ENCODE data around the gene CHMP1B. TPM values are rescaled to one million over a fixed set of nuclear protein-coding genes. Genes with fewer than 3 reads are reported as not detected.

CHMP1B gene
- total RNA-seq, 1 donor from 2014 or later, result 24.4 TPM

DNA sequence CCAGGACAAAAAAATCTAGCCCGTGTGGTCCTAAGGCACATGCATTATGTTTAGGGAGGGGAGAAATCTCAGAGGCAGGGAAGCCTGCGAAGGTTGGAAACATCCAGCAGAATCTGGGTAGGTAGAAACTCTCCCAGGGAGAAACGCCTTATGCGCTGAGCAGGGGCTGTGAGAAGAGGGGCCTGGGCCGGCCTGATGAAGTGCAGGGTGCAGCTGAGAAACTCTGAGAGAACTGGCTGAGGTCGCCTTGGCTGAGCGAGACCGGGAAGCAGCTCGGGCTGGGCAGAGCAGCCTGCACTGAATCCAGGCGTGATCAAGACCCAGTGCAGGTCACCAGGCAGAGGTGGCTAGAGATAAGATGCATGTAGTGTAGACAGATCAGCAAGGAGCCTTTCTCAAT is 15.1 kb downstream of the CHMP1B start:
- H3K4me1 Mint-ChIP-seq, result peaks cover under 1% of the 10 kb centered on the region
- H3K4me3 Mint-ChIP-seq, result no peak overlapping the region
- intact Hi-C loops (cut with micrococcal nuclease), result no loop called here
- peaks cover 4% of the 10 kb centered on the region for H3K27me3 Mint-ChIP-seq
- no peaks in the 10 kb centered on the region for H3K36me3 Mint-ChIP-seq (ENCODE audit: low read depth)
- H3K27ac Mint-ChIP-seq, result no peak overlapping the region
- DNase-seq, result no peak
- no peaks in the 10 kb centered on the region for H3K9me3 Mint-ChIP-seq

DNA sequence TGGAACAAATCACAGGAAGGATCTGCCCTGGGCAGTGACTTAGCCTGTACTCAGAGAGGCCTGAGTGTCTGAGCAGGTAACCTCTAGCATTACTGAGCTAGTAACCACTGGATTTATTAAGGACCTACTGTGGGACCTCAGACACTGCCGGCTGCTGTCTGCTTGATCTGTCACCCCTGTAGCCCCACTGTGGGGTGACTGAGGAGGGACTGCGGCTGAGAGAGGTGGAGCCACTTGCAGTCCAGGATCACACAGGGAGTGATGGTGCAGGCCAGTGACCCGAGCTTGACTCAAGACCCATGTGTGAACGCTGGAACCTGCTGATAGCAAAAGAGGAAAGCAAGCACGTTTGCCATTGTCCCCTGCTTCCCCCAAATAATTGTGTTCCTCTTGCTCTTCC is 15.6 kb downstream of the CHMP1B start:
- Mint-ChIP-seq H3K36me3 (ENCODE audit: low read depth) (no peaks in the 10 kb centered on the region), H3K4me1 (peaks cover 2% of the 10 kb centered on the region), H3K27ac (no peak overlapping the region), H3K9me3 (no peaks in the 10 kb centered on the region), H3K4me3 (no peak overlapping the region), H3K27me3 (peaks cover 5% of the 10 kb centered on the region)
- DNase-seq, result no peak
- intact Hi-C loops (cut with micrococcal nuclease), result no loop called here

DNA sequence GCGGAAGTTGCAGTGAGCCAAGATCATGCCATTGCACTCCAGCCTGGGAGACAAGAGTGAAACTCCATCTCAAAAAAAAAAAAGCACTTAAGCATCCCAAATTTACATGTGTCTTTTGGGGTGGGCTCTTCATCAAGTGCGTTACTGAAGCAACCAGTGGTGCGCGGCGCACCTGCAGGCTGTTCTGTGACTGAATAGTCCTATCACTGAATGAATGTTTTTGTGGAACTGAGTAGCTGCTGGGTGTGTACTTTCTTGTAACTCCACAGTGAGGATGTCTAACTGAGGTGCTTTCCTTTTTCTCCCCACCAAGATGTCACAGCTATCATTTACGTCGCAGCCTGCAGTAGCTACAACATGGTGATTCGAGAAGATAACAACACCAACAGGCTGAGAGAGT is 17.0 kb downstream of the CHMP1B start:
- H3K27me3 Mint-ChIP-seq, result peaks cover 5% of the 10 kb centered on the region

DNA sequence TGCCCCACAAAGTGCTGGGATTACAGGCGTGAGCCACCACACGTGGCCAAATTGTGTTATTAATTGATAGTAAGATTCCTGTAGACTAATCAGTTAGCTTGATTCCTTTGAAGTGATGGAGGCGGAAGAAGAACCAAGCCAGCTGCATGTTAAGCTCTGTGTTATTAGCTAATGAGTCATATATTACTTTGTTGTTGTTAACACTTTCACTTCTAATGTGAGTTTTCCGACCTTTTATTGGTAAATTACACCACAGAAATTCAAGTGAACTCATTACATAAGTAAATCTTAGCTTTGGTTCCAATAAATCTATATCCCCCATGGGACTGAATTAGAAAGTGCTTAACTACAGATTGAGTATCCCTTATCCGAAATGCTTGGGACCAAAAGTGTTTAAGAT is 20.3 kb downstream of the CHMP1B start:
- no peaks in the 10 kb centered on the region for H3K9me3 Mint-ChIP-seq
- no peaks in the 10 kb centered on the region for H3K36me3 Mint-ChIP-seq (ENCODE audit: low read depth)
- intact Hi-C loops (cut with micrococcal nuclease), result no loop called here
- no peak for DNase-seq
- H3K27me3 Mint-ChIP-seq, result peaks cover 2% of the 10 kb centered on the region
- H3K4me3 Mint-ChIP-seq, result no peak overlapping the region
- H3K27ac Mint-ChIP-seq, result no peak overlapping the region
- H3K4me1 Mint-ChIP-seq, result peaks cover 2% of the 10 kb centered on the region

More for the DNA sequence above, 17.0 kb downstream of the CHMP1B start:
- Mint-ChIP-seq H3K9me3 (no peaks in the 10 kb centered on the region), H3K4me3 (no peak overlapping the region), H3K27ac (no peak overlapping the region), H3K4me1 (peaks cover 2% of the 10 kb centered on the region), H3K36me3 (ENCODE audit: low read depth) (no peaks in the 10 kb centered on the region)
- no peak for DNase-seq
- intact Hi-C loops (cut with micrococcal nuclease), result no loop called here

DNA sequence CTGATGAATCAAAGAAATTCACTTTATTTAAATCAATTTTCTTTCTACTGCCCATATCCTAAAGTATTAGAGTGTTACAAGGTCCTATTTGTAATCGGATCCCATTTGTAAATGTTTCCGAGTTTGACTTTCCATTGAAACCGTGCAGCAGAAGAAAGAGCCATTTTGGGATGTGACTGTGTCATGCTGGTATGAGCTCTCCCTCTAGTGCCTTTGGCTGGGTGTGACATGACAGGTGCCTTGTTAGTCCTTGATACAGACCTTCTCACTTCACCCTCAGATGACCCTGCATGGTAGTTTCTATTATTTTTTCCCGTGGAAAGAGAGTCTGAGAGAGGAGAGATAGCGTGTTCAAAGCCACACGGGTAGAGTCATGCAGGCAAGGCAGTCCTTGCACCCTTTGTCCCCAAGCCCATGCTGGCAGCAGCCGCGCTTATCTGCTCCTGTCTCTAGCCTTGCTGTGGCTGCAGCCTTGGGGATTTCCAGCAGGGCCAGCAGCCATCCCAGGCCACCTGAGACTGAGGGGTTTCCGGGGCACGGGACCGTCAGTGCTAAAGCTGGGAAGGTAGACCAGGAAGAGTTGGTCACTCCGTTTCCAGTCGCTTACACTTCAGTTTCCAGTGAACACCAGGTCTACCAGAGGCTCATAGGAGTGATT is 21.4 kb downstream of the CHMP1B start:
- Mint-ChIP-seq H3K27me3 (peaks cover 2% of the 10 kb centered on the region), H3K27ac (no peak overlapping the region), H3K36me3 (ENCODE audit: low read depth) (no peaks in the 10 kb centered on the region), H3K9me3 (no peaks in the 10 kb centered on the region), H3K4me1 (peaks cover 2% of the 10 kb centered on the region), H3K4me3 (no peak overlapping the region)
- DNase-seq, result no peak
- intact Hi-C loops (cut with micrococcal nuclease), result loop anchor here (2.0 kb wide), 1 partner anchor 140 kb away; no protein-coding TSS in a partner anchor

DNA sequence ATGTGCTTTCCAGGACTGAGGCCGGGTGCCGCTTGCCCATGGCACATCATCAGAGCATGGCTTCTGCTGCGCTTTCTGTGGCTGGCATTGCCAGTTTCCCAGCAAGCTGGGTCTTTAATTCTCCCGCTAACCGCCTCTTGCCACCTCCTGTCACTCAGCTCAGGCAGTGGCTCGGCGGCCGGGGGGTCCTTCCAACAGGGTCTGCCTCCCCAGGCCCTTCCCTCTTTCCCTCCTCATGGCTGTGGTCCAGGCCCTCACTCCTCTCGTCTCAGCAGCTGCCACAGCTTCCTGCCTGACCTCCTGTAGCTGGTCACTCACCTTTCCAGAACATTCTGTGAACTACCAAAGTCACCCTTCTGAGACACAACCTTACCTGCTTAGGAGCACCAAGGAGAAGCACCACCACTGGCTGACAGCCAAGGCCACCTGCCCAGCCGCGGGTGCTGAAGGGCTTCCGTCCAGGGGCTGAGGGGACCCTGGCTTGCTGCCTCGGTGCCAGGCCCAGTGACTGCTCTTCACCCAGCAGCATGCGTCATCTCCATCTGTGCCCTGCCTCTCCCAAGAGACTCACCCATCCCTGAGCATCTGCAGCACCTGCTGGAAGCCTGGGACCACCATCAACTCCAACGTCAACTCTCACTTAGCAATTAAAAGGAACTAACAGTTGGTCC is 22.6 kb downstream of the CHMP1B start:
- intact Hi-C loops (cut with micrococcal nuclease), result loop anchor here (2.0 kb wide), 1 partner anchor 141 kb away; no protein-coding TSS in a partner anchor
- no peak overlapping the region for H3K27ac Mint-ChIP-seq
- peaks cover 2% of the 10 kb centered on the region for H3K27me3 Mint-ChIP-seq
- no peaks in the 10 kb centered on the region for H3K36me3 Mint-ChIP-seq (ENCODE audit: low read depth)
- no peak overlapping the region for H3K4me3 Mint-ChIP-seq
- peaks cover 2% of the 10 kb centered on the region for H3K4me1 Mint-ChIP-seq
- DNase-seq, result no peak
- H3K9me3 Mint-ChIP-seq, result no peaks in the 10 kb centered on the region

DNA sequence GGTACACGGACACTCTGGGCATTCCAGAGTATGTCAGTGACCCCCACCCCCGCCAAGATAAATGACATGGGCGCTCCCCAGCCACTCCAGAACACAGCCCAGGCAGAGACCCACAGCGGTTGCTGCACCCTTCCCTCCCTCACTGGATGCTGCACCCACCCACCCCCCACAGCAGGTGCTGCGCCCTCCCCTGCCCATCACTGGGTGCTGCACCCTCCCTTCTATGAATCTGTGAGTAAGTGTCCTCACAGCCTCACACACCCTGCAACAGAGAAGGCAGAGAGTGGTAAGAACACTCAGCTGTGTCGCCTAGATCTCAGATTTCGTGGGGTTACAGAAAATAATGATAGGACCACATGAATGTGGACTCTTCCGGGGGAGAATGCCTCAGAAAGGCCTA is 23.5 kb downstream of the CHMP1B start:
- no peak for DNase-seq
- Mint-ChIP-seq H3K27ac (no peak overlapping the region), H3K27me3 (peaks cover 2% of the 10 kb centered on the region), H3K4me1 (peaks cover 2% of the 10 kb centered on the region), H3K36me3 (ENCODE audit: low read depth) (no peaks in the 10 kb centered on the region), H3K9me3 (no peaks in the 10 kb centered on the region), H3K4me3 (no peak overlapping the region)
- intact Hi-C loops (cut with micrococcal nuclease), result no loop called here

DNA sequence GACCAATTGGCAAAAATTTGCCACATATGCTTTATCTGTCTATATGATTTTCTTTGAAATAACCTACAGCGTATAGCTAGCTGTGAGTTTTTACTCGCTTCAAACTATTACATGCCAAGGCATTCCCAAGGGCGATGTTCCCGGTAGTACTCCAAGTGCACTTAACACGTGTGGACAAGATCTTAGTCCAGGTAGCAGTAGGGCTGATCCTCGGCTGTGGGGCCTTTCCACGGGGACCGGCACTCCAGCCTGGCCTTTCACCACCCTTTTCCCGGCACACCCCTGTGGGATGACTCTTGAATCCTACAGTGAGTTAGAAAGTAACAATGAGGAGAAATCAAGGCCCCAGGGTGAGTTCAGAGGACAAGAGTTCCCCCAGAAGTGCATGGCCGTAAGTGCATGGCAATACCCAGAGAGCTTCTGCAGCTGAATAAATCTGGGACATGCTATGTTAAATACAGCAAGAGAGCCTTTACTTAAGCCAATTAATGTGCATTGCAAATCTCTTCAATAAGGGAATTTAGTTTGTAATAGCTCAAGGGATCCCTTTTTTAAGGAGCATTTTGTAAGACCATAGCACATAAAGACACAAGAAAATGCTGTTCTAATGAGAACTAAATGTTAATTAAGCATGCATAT is 26.4 kb downstream of the CHMP1B start:
- H3K36me3 Mint-ChIP-seq (ENCODE audit: low read depth), result no peaks in the 10 kb centered on the region
- no peaks in the 10 kb centered on the region for H3K27me3 Mint-ChIP-seq
- H3K4me1 Mint-ChIP-seq, result no peaks in the 10 kb centered on the region
- H3K4me3 Mint-ChIP-seq, result no peak overlapping the region
- DNase-seq, result no peak
- H3K9me3 Mint-ChIP-seq, result no peaks in the 10 kb centered on the region
- intact Hi-C loops (cut with micrococcal nuclease), result no loop called here
- H3K27ac Mint-ChIP-seq, result no peak overlapping the region

DNA sequence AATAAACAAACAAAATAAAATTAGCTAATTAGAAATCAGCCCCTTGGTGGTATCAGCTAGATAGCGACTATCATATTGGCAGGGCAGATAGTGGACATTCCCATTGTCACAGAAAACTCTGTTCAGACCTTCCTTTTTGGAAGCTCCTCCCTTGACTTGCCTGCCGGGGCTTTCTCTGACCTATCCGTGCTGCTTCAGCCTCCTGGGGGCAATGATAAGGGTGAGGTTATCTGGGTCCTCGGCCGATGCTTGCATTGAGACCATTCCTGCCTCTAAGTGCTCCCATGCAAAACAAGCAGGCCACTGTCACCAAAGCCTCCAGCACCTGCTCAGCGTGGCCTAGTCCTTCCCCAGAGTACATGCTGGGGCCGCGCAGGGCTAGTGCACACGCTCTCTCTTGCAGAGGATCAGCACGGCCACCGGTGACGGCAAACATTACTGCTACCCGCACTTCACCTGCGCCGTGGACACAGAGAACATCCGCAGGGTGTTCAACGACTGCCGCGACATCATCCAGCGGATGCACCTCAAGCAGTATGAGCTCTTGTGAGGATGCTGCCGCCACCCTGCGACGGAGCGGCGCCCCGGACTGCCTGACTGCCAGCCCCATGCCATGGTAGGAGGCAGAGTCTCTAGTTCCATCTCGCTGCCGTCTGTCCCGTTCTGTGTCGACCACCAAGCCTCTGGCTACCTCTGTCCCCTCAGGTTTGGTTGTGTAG is 29.5 kb downstream of the CHMP1B start:
- no peak for DNase-seq
- Mint-ChIP-seq H3K27me3 (no peaks in the 10 kb centered on the region), H3K27ac (no peak overlapping the region), H3K9me3 (no peaks in the 10 kb centered on the region), H3K4me3 (no peak overlapping the region), H3K4me1 (peaks cover 2% of the 10 kb centered on the region), H3K36me3 (ENCODE audit: low read depth) (peaks cover 12% of the 10 kb centered on the region)
- intact Hi-C loops (cut with micrococcal nuclease), result no loop called here

DNA sequence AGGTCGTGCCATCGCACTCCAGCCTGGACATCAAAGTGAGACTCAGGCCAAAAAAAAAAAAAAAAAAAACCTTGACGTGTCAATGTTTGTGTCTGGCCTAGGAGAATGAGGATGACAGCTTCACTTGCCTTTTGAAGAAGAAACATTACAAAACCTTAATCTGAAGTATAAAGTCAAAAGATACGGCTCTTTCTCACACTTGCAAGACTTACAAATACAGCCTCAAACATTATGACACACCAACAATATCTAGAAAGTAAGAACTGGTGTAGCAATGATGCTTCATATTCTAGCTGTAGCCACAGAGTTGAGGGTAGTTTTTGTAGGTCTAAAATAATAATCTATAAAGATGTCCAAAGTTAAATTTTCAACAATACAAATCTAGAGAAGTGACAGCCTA is 31.4 kb downstream of the CHMP1B start:
- H3K9me3 Mint-ChIP-seq, result no peaks in the 10 kb centered on the region
- no peak for DNase-seq
- intact Hi-C loops (cut with micrococcal nuclease), result no loop called here
- peaks cover 4% of the 10 kb centered on the region for H3K4me1 Mint-ChIP-seq
- peaks cover 17% of the 10 kb centered on the region for H3K36me3 Mint-ChIP-seq (ENCODE audit: low read depth)
- no peaks in the 10 kb centered on the region for H3K27me3 Mint-ChIP-seq
- no peak overlapping the region for H3K27ac Mint-ChIP-seq
- H3K4me3 Mint-ChIP-seq, result no peak overlapping the region

DNA sequence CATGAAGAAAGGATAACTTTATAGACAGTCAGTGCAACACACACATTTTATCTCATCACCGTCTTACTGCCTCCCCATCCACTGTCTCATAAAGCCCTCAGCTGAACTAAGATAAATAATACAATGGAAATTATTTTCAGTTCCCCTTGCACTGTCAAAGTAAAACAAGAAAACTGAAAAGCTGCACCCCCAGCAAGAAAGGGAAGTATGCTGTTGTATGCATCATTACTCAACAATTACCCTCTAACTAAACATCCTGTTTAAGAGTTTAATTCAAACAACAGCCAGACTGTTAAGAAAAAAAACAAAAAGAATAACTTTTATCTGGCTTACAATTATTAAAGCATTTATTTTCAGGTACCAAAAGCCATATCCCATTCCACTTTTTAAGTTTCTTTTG is 31.9 kb downstream of the CHMP1B start:
- H3K4me3 Mint-ChIP-seq, result no peak overlapping the region
- no peak overlapping the region for H3K27ac Mint-ChIP-seq
- DNase-seq, result no peak
- intact Hi-C loops (cut with micrococcal nuclease), result no loop called here
- no peaks in the 10 kb centered on the region for H3K9me3 Mint-ChIP-seq
- H3K4me1 Mint-ChIP-seq, result peaks cover 6% of the 10 kb centered on the region
- H3K27me3 Mint-ChIP-seq, result no peaks in the 10 kb centered on the region
- H3K36me3 Mint-ChIP-seq (ENCODE audit: low read depth), result peaks cover 21% of the 10 kb centered on the region

DNA sequence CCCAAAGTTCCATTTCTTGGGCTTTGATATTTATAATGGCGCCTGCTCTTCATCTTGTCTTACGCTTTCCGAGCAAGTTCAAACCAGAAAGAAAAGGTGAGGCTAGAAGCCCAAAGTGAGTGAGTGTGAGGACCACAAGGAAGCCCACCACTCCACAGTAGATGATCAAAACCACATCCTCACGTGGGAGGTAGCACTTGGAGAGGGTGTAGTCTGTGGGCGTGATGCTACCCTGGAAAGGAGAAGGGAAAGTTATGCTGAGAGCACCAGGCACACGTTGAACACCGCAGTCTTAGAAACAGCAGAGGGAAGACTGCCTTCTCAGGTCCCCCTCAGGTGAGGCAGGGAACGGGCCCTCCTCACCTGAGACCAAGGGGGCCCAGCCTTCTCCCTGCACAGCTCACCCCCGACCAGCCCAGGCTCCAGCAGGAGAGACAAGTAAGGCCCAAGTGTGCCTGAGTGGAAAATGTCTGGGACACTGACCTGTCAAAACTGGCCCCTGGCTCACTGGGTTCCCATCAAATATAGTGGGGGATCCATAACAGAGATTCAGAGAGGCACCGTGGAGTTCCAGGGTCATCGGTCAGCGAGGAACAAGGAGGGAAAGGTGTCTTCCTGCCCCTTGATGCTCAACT is 33.3 kb downstream of the CHMP1B start:
- intact Hi-C loops (cut with micrococcal nuclease), result no loop called here
- no peak overlapping the region for H3K4me3 Mint-ChIP-seq
- peaks cover 29% of the 10 kb centered on the region for H3K36me3 Mint-ChIP-seq (ENCODE audit: low read depth)

DNA sequence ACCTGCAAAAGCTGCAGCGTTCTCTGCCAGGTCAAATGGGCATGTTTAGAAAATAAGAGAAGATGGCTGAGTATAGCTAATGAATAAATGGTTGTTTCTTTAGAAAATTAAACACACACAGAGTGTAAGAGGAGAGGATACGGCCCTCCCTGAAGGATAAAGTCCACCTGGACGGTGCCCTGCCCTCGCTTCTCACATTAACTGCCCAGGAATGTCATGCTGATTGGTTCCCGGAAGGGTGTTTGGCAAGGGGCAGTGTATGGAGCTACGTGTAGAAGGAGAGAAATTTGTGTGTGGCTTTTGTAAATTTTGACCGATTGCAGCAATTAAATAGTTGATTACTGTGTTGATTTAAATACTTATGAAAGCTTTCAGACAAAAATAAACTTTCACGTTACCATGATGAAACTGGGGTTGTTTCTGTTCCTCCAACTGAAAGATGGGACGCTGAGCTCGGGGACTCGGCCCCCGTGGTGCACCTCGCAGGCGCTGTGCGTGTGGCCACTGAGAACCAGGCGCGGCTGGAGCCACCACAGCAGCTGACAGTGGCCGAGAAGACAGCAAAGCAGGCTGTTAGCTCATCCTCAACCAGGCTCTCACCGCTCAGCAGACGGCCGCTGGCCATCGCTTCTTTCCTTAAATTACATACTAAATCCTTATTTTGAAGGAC is 34.2 kb downstream of the CHMP1B start:
- H3K36me3 Mint-ChIP-seq (ENCODE audit: low read depth), result peaks cover 33% of the 10 kb centered on the region
- H3K9me3 Mint-ChIP-seq, result no peaks in the 10 kb centered on the region
- H3K27me3 Mint-ChIP-seq, result no peaks in the 10 kb centered on the region
- DNase-seq, result no peak
- H3K27ac Mint-ChIP-seq, result no peak overlapping the region
- peaks cover 6% of the 10 kb centered on the region for H3K4me1 Mint-ChIP-seq
- intact Hi-C loops (cut with micrococcal nuclease), result no loop called here
- no peak overlapping the region for H3K4me3 Mint-ChIP-seq

More for the DNA sequence above, 33.3 kb downstream of the CHMP1B start:
- no peaks in the 10 kb centered on the region for H3K9me3 Mint-ChIP-seq
- DNase-seq, result no peak
- H3K27ac Mint-ChIP-seq, result no peak overlapping the region
- H3K27me3 Mint-ChIP-seq, result no peaks in the 10 kb centered on the region
- H3K4me1 Mint-ChIP-seq, result peaks cover 6% of the 10 kb centered on the region
